Mucosa of rectum (tissue), 2 donors: ENCODE results near the gene PARP2.
A peak's percentile ranks its signal among the peaks of the same experiment; 100 is the strongest.

Source experiments
- H3K27ac ChIP-seq, 2 donors: one replicate each; pipeline ENCODE4 v1.7.0; 2013; ENCODE audit warnings: inconsistent platforms in 2 of 2, low read depth in 2 of 2, low read length in 2 of 2
- H3K27me3 ChIP-seq, 2 donors: one replicate each; pipeline ENCODE4 v1.7.0; 2013; ENCODE audit warnings: low read length in 2 of 2; ENCODE audit not compliant: control insufficient read depth in 2 of 2, insufficient read depth in 2 of 2
- H3K36me3 ChIP-seq, 2 donors: one replicate each; pipeline ENCODE4 v1.7.0; 2013; ENCODE audit warnings: low read length in 2 of 2; ENCODE audit not compliant: control insufficient read depth in 2 of 2, insufficient read depth in 2 of 2
- H3K4me1 ChIP-seq, 2 donors: one replicate each; pipeline ENCODE4 v1.7.0; 2013; ENCODE audit warnings: low read length in 2 of 2, mild to moderate bottlenecking in 1 of 2; ENCODE audit not compliant: control insufficient read depth in 2 of 2, insufficient read depth in 2 of 2
- H3K4me3 ChIP-seq, 2 donors: one replicate each; pipeline ENCODE4 v1.7.0; 2013; ENCODE audit warnings: low read length in 2 of 2
- H3K9ac ChIP-seq, 2 donors: one replicate each; pipeline ENCODE4 v1.7.0; 2013; ENCODE audit warnings: low read length in 2 of 2, low read depth in 1 of 2, mild to moderate bottlenecking in 1 of 2
- H3K9me3 ChIP-seq, 2 donors: one replicate each; pipeline ENCODE4 v1.7.0; 2013; ENCODE audit warnings: low read length in 2 of 2; ENCODE audit not compliant: control insufficient read depth in 2 of 2
- donor health status: healthy.
- donor health status: Normal muscosa, but diverticular disease.

PARP2 gene

GRCh38 chr14:20343092-20343861 is at the start of gene PARP2:
Gene PARP2, plus strand, starts transcription at chr14:20343635. Its CDS starts 7 bp downstream, at chr14:20343642.
- Histone ChIP-seq H3K9me3 (no peaks in the 10 kb centered on the region), H3K36me3 (peaks cover 0 to 7% of the 10 kb centered on the region in 2 donors), H3K4me1 (peaks cover 6 to 9% of the 10 kb centered on the region in 2 donors), H3K9ac (peak within 1 kb of the TSS; percentile 88 to 98), H3K4me3 (peak within 1 kb of the TSS; percentile 85 to 96), H3K27ac (peak within 1 kb of the TSS; percentile 92), H3K27me3 (no peaks in the 10 kb centered on the region)

- H3K27me3 ChIP-seq, result no peaks in the 10 kb centered on the region
- H3K4me1 ChIP-seq, result no peaks in the 10 kb centered on the region
- peaks cover 64 to 79% of the 10 kb centered on the region in 2 donors for H3K36me3 ChIP-seq
- no peaks in the 10 kb centered on the region for H3K9me3 ChIP-seq
- H3K4me3 ChIP-seq, result no peak overlapping the region
- H3K27ac ChIP-seq, result no peak overlapping the region
- H3K9ac ChIP-seq, result no peak overlapping the region
Observed at GRCh38 chr14:20294636-20295035, 48.8 kb upstream of the PARP2 start.

- Histone ChIP-seq H3K36me3 (peaks cover 61 to 75% of the 10 kb centered on the region in 2 donors), H3K9ac (no peak overlapping the region), H3K9me3 (no peaks in the 10 kb centered on the region), H3K4me1 (no peaks in the 10 kb centered on the region), H3K4me3 (no peak overlapping the region), H3K27me3 (no peaks in the 10 kb centered on the region), H3K27ac (no peak overlapping the region)
Observed at GRCh38 chr14:20295067-20295466, 48.4 kb upstream of the PARP2 start.

GRCh38 chr14:20302042-20302755 is 41.2 kb upstream of the PARP2 start:
- H3K4me1 ChIP-seq, result peaks cover 3 to 4% of the 10 kb centered on the region in 2 donors
- H3K4me3 ChIP-seq, result no peak overlapping the region
- H3K27ac ChIP-seq, result no peak overlapping the region
- no peaks in the 10 kb centered on the region for H3K9me3 ChIP-seq
- no peak overlapping the region for H3K9ac ChIP-seq
- H3K27me3 ChIP-seq, result no peaks in the 10 kb centered on the region
- H3K36me3 ChIP-seq, result peaks cover 27 to 37% of the 10 kb centered on the region in 2 donors

GRCh38 chr14:20305265-20306078 is 38.0 kb upstream of the PARP2 start, which contains the start of gene TTC5:
Gene TTC5, minus strand, starts transcription at chr14:20305951. Its CDS starts 14 bp downstream, at chr14:20305937.
- peak within 1 kb of the TSS; percentile 89 to 90 for H3K4me3 ChIP-seq
- H3K36me3 ChIP-seq, result peaks cover 5 to 13% of the 10 kb centered on the region in 2 donors
- no peaks in the 10 kb centered on the region for H3K27me3 ChIP-seq
- H3K27ac ChIP-seq, result no peak within 1 kb of the TSS
- H3K4me1 ChIP-seq, result peaks cover 3 to 4% of the 10 kb centered on the region in 2 donors
- H3K9ac ChIP-seq, result peak within 1 kb of the TSS; percentile 32 to 62
- H3K9me3 ChIP-seq, result no peaks in the 10 kb centered on the region

- peaks cover 3 to 4% of the 10 kb centered on the region in 2 donors for H3K4me1 ChIP-seq
- H3K27ac ChIP-seq, result no peak overlapping the region
- H3K36me3 ChIP-seq, result peaks cover 3 to 7% of the 10 kb centered on the region in 2 donors
- no peak overlapping the region for H3K9ac ChIP-seq
- no peaks in the 10 kb centered on the region for H3K27me3 ChIP-seq
- H3K4me3 ChIP-seq, result peak overlapping the region; percentile 89 to 90
- H3K9me3 ChIP-seq, result no peaks in the 10 kb centered on the region
Observed at GRCh38 chr14:20306079-20306423, 37.4 kb upstream of the PARP2 start.

- Histone ChIP-seq H3K9ac (no peak overlapping the region), H3K4me3 (no peak overlapping the region), H3K4me1 (no peaks in the 10 kb centered on the region), H3K27ac (no peak overlapping the region), H3K36me3 (peaks cover 24 to 39% of the 10 kb centered on the region in 2 donors), H3K27me3 (no peaks in the 10 kb centered on the region), H3K9me3 (no peaks in the 10 kb centered on the region)
Observed at GRCh38 chr14:20314026-20314425, 29.4 kb upstream of the PARP2 start.

GRCh38 chr14:20317720-20318119 is 25.7 kb upstream of the PARP2 start:
- Histone ChIP-seq H3K27me3 (no peaks in the 10 kb centered on the region), H3K9ac (no peak overlapping the region), H3K36me3 (peaks cover 30 to 44% of the 10 kb centered on the region in 2 donors), H3K9me3 (no peaks in the 10 kb centered on the region), H3K4me3 (no peak overlapping the region), H3K4me1 (no peaks in the 10 kb centered on the region), H3K27ac (no peak overlapping the region)

- Histone ChIP-seq H3K4me1 (peaks cover 2 to 7% of the 10 kb centered on the region in 2 donors), H3K9me3 (no peaks in the 10 kb centered on the region), H3K9ac (no peak overlapping the region), H3K27ac (no peak overlapping the region), H3K4me3 (no peak overlapping the region), H3K27me3 (no peaks in the 10 kb centered on the region), H3K36me3 (peaks cover 8 to 12% of the 10 kb centered on the region in 2 donors)
Observed at GRCh38 chr14:20327005-20327869, 16.2 kb upstream of the PARP2 start.
